ENCODE measurements around the gene MYO18B.

GRCh38 chr22:25959818-25960774 is 218.1 kb downstream of the MYO18B start:
- TF ChIP-seq POLR2A (IDR thresholded peaks at IDR 0.05; ENCODE audit: low read depth, low read length) (no peak), POLR2AphosphoS5 (IDR thresholded peaks at IDR 0.05; ENCODE audit: low read depth, low read length) (no peak), SPI1 (IDR thresholded peaks at IDR 0.05; ENCODE audit: low read depth, low read length) (no peak)
